Osteoblast (primary cell): Measurements from ENCODE around the gene UFL1. TPM values are rescaled to one million over a fixed set of nuclear protein-coding genes. Genes with fewer than 3 reads are reported as not detected.
"Not testable (repeated sequence)": the region's sequence is repeated elsewhere in the genome, so short reads cannot be mapped to it uniquely, and the experiment has no call there.

Source experiments
- DNase-seq: peaks from one replicate; pipeline ENCODE4 v3.0.0; 2011; ENCODE audit warnings: low spot score, mixed read lengths; ENCODE audit not compliant: insufficient read length; ENCODE audit errors: missing footprints
- H2AFZ ChIP-seq: 2 replicates; pipeline ENCODE4 v1.6.0; 2011; ENCODE audit warnings: mild to moderate bottlenecking, low read length
- H3K27ac ChIP-seq: 2 replicates; pipeline ENCODE4 v1.5.1; 2011; ENCODE audit warnings: mild to moderate bottlenecking, low read depth, low read length, moderate library complexity
- H3K27me3 ChIP-seq: 2 replicates; pipeline ENCODE4 v1.6.0; 2012; ENCODE audit warnings: mild to moderate bottlenecking, control low read depth, inconsistent platforms, low read length, moderate library complexity; ENCODE audit not compliant: insufficient read depth
- H3K36me3 ChIP-seq: 2 replicates; pipeline ENCODE4 v1.5.1; 2011; ENCODE audit warnings: mild to moderate bottlenecking, low read length, control low read depth, moderate library complexity; ENCODE audit not compliant: insufficient read depth
- H3K4me1 ChIP-seq: 2 replicates; pipeline ENCODE4 v1.5.1; 2011; ENCODE audit warnings: mild to moderate bottlenecking, low read length, control low read depth, moderate library complexity; ENCODE audit not compliant: insufficient read depth
- H3K4me2 ChIP-seq: 2 replicates; pipeline ENCODE4 v1.6.0; 2011; ENCODE audit warnings: mild to moderate bottlenecking, low read length; ENCODE audit not compliant: insufficient read depth
- H3K4me3 ChIP-seq: fragments of 200-600 bp; sonication (generic); 3 replicates; pipeline ENCODE4 v1.5.1; 2012; ENCODE audit warnings: mild to moderate bottlenecking, low read length, inconsistent platforms; ENCODE audit not compliant: insufficient read depth
- H3K79me2 ChIP-seq: 2 replicates; pipeline ENCODE4 v1.6.0; 2012; ENCODE audit warnings: mild to moderate bottlenecking, low read length, control low read depth, inconsistent platforms; ENCODE audit not compliant: insufficient read depth
- H3K9me3 ChIP-seq: 2 replicates; pipeline ENCODE4 v1.5.1; 2011; ENCODE audit warnings: low read depth, low read length, control low read depth
- H4K20me1 ChIP-seq: 2 replicates; pipeline ENCODE4 v1.6.0; 2012; ENCODE audit warnings: mild to moderate bottlenecking, low read length, control low read depth; ENCODE audit not compliant: insufficient read depth
- CTCF ChIP-seq: IDR thresholded peaks from 2 replicates; pipeline ENCODE4 v1.5.1; 2011; ENCODE audit warnings: mild to moderate bottlenecking, low read depth, low read length, moderate library complexity; ENCODE audit errors: extremely low read depth
- total RNA-seq: library from RNA; depleted of rRNA; stranded (reverse); fragments of >200 nt; gene quantifications from 2 replicates; pipeline ENCODE4 v1.2.3, GENCODE V29; 2012

UFL1 gene
- total RNA-seq, result 32.9 and 35.9 TPM in 2 replicates

DNA sequence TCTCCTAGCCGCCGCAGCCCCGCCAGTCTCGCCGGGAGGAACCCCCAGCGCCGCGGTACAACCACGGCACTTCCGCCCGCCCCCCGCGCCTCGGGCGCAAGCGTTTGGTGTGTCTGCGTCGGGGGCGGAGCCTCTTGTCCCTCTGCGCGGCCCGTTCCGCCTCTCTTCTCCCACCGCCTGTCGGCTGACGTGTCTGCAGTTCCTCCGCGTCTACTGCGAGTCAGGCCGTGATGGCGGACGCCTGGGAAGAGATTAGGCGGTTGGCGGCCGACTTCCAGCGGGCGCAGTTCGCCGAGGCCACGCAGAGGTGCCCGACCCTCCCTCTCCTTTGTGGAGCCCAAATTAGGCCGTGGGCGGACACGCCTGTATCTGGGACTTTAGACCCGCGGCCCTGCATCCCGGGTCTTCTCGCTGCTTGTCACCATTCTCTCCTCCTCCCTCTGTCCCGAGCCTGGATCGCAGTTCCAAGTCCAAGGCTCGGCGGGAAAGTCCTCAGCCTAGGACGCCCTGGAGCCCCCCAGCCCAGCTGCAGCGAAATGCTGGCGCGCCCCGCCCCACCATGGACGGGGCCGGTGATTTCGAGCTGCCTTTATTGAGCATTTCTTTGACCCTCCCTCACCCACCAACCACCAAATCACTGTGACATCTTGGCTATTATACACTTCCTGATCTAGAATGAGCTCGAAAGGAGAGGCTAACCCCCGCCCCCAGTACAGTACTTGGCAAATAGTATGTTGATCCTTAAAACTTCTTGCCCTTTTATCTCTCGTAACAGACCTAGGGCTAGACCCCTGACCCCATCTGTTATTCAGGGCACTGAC lies at the start of gene UFL1:
Gene UFL1, plus strand, starts transcription at position 163 of the 821 bp plus-strand sequence. Its CDS starts 68 bp downstream, at position 231.
- H4K20me1 ChIP-seq, result no peaks in the 10 kb centered on the region
- H3K79me2 ChIP-seq, result peaks cover 29% of the 10 kb centered on the region
- H2AFZ ChIP-seq, result peak within 1 kb of the TSS; percentile 98
- H3K9me3 ChIP-seq, result no peaks in the 10 kb centered on the region
- no peaks in the 10 kb centered on the region for H3K27me3 ChIP-seq
- H3K4me1 ChIP-seq, result peaks cover 16% of the 10 kb centered on the region
- H3K36me3 ChIP-seq, result peaks cover 19% of the 10 kb centered on the region
- peak within 1 kb of the TSS; percentile 96 for H3K4me3 ChIP-seq
- peak within 1 kb of the TSS; percentile 97 for H3K27ac ChIP-seq
- TF ChIP-seq CTCF, result no peak
- peak; percentile 92 for DNase-seq
- H3K4me2 ChIP-seq, result peak within 1 kb of the TSS; percentile 89

DNA sequence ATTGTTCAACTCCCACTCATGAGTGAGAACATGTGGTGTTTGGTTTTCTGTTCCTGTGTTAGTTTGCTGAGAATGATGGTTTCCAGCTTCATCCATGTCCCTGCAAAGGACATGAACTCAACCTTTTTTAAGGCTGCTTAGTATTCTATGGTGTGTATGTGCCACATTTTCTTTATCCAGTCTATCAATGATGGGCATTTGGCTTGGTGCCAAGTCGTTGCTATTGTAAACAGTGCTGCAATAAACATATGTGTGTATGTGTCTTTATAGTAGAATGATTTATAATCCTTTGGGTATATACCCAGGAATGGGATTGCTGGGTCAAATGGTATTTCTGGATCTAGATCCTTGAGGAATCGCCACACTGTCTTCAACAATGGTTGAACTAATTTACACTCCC lies 49.3 kb upstream of the UFL1 start:
- H2AFZ ChIP-seq, H3K36me3 ChIP-seq, DNase-seq, H3K27me3 ChIP-seq, H3K79me2 ChIP-seq, H3K4me2 ChIP-seq, H4K20me1 ChIP-seq, H3K4me1 ChIP-seq, H3K4me3 ChIP-seq, H3K27ac ChIP-seq, H3K9me3 ChIP-seq: not testable (repeated sequence)

DNA sequence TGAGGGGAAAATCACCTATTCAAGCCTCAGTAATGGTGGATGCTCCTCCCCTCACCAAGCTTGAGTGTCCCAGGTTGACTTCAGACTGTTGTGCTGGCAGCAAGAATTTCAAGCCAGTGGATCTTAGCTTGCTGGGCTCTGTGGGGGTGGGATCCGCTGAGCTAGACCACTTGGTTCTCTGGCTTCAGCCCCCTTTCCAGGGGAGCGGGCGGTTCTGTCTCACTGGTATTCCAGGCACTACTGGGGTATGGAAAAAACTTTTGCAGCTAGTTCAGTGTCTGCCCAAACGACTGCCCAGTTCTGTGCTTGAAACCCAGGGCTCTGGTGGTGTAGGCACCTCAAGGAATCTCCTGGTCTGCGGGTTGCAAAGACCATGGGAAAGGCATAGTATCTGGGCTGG lies 42.9 kb upstream of the UFL1 start:
- H3K36me3 ChIP-seq, result no peaks in the 10 kb centered on the region
- no peak overlapping the region for H3K27ac ChIP-seq
- no peak overlapping the region for H3K4me3 ChIP-seq
- no peaks in the 10 kb centered on the region for H4K20me1 ChIP-seq
- no peaks in the 10 kb centered on the region for H3K4me1 ChIP-seq
- H2AFZ ChIP-seq, result no peak overlapping the region
- no peaks in the 10 kb centered on the region for H3K79me2 ChIP-seq
- H3K9me3 ChIP-seq, result no peaks in the 10 kb centered on the region
- no peak for DNase-seq
- H3K27me3 ChIP-seq, result no peaks in the 10 kb centered on the region
- H3K4me2 ChIP-seq, result no peak overlapping the region
- no peak for TF ChIP-seq CTCF

- Histone ChIP-seq H3K4me2 (no peak overlapping the region), H3K9me3 (peaks cover 2% of the 10 kb centered on the region), H3K36me3 (no peaks in the 10 kb centered on the region), H2AFZ (no peak overlapping the region), H3K27ac (no peak overlapping the region), H3K79me2 (no peaks in the 10 kb centered on the region), H3K4me3 (no peak overlapping the region), H4K20me1 (no peaks in the 10 kb centered on the region), H3K4me1 (no peaks in the 10 kb centered on the region), H3K27me3 (no peaks in the 10 kb centered on the region)
- TF ChIP-seq CTCF, result no peak
- DNase-seq, result no peak
Observed at GRCh38 chr6:96491926-96492325, 29.7 kb upstream of the UFL1 start.
